GM21423 (cell line): Measurements from ENCODE around the gene NF2.
"Not testable (repeated sequence)": the region's sequence is repeated elsewhere in the genome, so short reads cannot be mapped to it uniquely, and the experiment has no call there.

ENCODE experiments used
- ATAC-seq: cut with Tn5 transposase; IDR thresholded peaks from one replicate; pipeline ENCODE4 v1.9.1; 2021; ENCODE audit warnings: mild to moderate bottlenecking, moderate library complexity; ENCODE audit not compliant: unreplicated experiment

NF2 gene

GRCh38 chr22:29594447-29594846 is 9.0 kb upstream of the NF2 start:
- not testable (repeated sequence) for ATAC-seq

- no peak for ATAC-seq
Measured at GRCh38 chr22:29596408-29596807, 7.0 kb upstream of the NF2 start.

DNA sequence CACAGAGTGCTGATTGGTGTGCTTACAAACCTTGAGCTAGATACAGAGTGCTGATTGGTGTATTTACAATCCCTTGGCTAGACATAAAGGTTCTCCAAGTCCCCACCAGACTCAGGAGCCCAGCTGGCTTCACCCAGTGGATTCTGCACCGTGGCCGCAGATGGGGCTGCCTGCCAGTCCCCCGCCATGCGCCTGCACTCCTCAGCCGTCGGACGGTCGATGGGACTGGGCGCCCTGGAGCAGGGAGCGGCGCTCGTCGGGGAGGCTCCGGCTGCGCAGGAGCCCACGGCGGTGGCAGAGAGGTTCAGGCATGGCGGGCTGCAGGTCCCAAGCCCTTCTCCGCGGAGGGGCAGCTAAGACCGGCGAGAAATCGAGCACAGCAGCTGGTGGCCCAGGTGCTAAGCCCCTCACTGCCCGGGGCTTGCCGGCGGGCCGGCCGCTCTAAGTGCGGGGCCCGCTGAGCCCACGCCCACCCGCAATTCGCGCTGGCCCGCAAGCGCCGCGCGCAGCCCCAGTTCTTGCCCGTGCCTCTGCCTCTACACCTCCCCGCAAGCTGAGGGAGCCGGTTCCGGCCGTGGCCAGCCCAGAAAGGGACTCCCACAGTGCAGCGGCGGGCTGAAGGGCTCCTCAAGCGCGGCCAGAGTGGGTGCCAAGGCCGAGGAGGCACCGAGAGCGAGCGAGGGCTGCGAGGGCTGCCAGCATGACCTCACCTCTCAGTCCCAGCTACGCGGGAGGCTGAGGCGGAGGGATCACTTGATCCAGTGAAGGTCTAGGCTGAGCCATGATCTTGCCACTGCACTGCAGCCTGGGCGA is 5.4 kb upstream of the NF2 start:
- not testable (repeated sequence) for ATAC-seq

- ATAC-seq, result no peak
Measured at GRCh38 chr22:29598684-29599020, 4.8 kb upstream of the NF2 start.

DNA sequence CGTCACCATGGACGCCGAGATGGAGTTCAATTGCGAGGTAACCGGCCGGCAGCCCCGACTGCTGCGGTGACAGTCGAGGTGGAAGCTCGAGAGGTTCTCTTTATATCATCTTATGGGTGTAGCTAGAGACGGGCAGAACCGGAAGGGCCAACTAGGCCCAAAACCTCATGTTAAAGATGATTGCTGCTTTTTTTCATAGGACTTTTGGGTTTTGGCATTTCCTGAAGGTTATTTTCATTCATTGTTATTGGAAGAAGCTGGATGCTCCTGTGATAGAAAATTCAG is 585 bp downstream of the NF2 start:
- ATAC-seq, result no peak

DNA sequence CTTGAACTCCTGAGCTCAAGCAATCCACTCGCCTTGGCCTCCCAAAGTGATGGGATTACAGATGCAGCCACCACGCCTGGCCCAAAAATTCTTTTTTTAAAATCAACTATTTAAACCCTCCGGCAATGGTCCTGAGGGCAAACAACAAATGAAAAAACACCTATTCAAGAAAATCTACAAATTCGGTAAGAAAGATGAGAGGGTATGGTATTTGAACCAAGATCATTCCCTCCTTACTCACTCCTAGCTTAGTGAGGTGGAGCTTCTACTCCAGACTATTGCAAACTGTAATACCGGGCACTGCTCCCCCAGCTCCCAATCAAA is 2.1 kb downstream of the NF2 start:
- ATAC-seq, result no peak

DNA sequence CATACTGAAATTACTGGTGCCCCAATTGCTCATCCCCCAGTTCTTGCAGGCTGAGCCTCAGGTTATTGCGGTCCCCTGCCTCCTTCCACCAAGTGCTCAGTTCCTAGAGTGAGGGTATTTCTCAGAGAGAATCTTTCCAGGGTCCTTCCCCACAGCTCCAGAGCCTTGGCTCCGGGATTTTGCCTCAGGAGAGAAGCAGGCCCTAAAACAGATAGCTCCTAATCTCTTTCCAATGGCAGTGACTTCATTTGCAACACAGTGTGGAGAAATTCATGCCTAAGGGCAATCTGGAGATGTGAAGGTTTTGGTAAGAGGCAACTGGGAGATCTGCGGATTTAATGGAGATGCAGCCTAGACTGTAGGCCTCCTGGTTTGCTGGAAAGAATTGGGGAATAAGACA is 2.9 kb downstream of the NF2 start:
- ATAC-seq, result no peak

DNA sequence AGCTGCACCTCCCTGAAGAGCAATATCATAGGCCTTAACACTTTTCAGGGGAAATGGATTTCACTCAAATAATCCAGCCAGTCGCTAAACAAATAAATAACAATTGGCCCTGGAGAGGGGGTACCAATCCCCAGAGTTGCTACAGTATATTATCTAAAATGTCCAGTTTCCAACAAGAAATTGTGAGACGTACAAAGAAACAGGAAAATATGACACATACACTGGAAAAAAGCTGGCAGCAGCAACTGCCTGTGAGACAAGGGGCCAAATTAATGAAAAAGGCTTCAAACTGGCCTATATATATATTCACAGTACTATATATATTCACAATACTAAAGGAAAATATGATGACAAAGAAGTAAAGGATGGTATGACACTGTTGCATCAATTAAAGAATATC is 4.0 kb downstream of the NF2 start:
- ATAC-seq, result no peak

DNA sequence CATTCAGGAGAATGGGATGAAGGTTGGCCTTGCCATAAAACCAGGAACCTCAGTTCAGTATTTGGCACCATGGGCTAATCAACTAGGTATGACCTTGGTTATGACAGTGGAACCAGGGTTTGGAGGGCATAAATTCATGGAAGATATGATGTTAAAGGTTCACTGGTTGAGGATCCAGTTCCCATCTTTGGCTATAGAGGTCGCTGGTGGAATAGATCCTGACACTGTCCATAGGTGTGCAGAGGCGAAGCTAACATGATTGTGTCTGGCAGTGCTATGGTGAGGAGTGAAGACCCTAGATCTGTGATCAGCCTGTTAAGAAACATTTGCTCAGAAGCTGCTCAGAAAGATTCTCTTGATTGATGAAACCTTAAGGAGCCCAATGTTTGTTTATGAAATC is 5.7 kb downstream of the NF2 start:
- no peak for ATAC-seq

GRCh38 chr22:29610780-29611179 is 7.3 kb downstream of the NF2 start:
- ATAC-seq, result no peak

- ATAC-seq, result no peak
Measured at GRCh38 chr22:29615705-29616327, 12.4 kb downstream of the NF2 start.

DNA sequence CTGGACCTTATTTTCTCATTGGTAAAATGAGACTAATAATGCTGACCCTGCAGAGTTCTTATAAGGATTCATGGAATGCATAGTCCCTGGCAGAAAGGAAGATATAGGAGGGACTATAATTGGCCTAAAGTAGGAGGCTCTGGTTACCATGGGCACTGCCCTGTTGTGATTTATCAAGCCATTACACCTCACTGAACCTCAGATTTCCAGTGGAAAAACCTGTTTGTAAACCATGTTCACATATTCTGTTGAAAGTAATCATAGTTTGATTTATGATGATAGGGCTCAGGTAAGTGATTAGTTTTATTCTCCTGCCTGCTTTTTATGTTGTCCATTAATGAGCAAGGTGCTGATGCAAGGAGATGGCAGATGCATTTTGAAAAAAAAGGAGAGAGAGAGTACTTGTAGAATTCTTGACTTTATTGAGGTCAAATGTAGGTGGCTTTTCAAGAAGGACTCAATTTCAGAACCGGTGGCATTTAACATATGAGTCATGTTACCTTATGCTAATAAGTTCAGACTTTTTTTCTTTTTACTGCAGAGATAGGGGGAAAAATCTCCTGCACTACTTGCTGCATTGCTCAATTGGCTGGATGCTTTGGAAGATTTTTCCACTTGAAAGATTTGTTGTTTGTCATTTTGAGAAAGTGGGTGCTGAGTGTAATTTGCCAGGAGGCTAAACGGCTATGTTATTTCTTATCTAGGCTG is 14.6 kb downstream of the NF2 start:
- ATAC-seq, result no peak

- ATAC-seq, result no peak
Measured at GRCh38 chr22:29621761-29622526, 18.5 kb downstream of the NF2 start.

DNA sequence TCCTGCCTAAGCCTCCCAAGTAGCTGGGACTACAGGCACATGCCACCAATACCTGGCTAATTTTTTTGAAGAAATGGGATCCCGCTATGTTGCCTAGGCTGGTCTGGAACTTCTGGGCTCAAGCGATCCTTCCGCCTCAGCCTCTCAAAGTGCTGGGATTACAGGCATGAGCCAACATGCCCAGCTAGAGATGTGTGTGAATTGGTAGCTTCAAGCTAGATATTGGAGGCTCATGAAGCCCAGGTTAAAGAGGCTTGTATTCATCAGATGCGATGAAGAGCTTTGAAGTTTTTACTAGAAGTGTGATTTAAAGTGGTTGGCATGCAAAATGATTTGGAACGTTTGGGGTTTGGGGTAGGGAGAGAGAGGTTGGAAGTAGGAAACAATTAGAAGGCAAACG is 19.6 kb downstream of the NF2 start:
- ATAC-seq, result no peak

DNA sequence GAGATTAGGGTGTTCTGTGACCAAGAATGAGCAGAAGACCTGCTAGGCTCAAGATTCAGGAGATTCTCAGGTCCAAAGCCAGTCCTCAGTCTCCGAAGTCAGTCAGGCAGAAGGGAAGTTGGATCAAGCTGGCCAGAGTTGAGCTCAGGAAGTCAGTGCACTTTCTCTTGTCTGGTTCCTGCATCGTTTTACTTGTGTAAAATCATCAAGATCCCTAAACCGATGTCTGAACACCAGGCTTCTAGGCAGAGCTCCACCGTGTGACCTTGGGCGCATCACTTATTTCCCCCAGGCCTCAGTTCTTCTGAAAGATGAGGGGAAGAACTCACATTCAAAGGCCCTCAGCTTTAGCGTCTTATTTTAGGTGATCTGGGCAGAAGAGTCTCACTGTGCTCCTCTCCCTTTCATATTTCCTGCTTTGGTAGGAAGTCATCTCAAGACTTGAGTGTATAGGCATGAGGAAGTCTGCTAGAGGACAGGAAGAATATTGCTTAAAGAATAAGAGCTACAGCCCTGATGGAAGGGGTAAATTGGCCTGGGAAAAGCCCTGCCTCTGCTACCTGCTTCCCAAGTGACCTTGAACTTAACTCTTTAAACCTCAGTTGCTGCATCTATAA is 20.2 kb downstream of the NF2 start:
- no peak for ATAC-seq

- ATAC-seq, result no peak
Measured at GRCh38 chr22:29625090-29625825, 21.8 kb downstream of the NF2 start.

DNA sequence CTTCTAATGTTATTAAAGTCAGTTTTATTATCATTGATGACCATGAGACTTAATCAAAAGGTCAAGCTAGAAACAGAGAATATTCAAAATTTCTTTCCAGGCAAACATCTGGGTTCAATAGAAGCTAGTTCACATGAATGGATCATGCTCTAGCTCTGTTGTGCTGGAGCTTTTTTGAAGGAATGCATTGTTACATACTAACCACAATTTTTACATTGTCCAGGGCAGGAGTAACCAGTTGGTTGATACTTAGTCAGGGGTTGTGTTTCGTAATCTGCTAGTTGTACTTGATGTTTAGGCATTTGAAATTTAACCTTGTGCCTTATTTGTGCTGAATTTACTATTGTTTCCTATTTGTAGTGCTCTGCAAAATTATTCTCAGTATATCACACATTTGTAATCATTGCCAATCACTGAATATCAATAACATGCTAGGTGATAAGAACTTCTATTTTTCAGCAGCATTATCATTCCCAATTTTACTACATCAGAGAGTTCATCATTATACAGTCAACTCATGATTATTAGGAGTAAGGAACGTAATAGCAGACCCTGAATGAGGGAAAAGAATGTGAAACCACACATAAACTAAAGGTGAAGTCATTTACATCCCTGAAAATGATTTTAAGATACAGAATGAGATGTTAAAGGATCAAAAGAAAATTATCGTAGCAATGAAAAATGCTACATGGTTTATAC is 23.2 kb downstream of the NF2 start:
- no peak for ATAC-seq

- ATAC-seq, result no peak
Measured at GRCh38 chr22:29627196-29627535, 23.7 kb downstream of the NF2 start.

DNA sequence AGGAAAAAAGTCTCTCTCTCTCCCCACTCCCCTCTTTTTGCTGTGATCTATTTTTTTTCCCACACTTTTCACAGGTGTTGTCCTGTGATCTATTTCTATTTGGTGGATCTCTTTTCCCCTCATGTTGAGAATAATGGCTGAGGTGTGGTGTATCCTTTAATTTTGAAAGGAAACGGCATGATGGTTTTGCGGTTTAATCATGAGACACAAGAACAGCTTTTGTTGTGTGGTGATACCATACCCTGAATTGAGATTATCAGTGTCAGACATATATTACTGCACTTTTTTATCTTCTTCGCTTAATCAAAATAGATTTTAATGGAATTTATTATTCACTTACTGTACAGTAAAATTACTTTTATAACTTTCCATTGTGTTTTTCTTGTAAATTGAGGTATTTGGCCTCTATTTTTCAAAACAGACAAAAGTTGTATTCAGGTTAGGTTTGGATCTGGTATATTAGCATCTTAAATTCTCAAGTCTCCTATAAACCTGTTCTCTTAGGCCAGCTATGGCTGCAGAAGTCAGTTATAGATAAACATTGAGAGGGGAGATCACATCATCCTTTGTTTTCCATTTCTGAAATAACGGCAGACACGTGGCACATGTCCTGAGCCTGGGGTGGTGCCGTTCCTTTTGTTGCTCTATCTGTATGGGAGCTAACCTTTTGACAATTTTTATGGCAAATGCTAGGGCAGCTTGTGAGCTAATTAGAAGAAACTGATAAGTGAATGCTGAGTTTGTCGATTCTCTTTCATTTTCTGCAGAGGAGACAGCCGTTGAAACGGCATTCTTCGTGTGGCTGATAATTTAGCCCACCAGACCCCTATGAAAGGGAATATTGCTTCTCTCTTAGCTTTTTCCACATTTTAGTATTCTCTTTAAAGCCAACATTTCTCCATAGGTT is 25.8 kb downstream of the NF2 start:
- no peak for ATAC-seq
